Measurements from ENCODE around the gene NR0B1. TPM values are rescaled to one million over a fixed set of nuclear protein-coding genes. Genes with fewer than 3 reads are reported as not detected.

The NR0B1 gene
- total RNA-seq, 1 donor from 2014 or later = 3.2 TPM

GRCh38 chrX:30317308-30317707, 8.1 kb upstream of the NR0B1 start:
- DNase-seq (ENCODE audit: extremely low spot score in 2 of 2) = no peak
- no peaks in the 10 kb centered on the region for H3K9me3 ChIP-seq
- no peak overlapping the region for H3K4me3 ChIP-seq
- H3K4me1 ChIP-seq = no peaks in the 10 kb centered on the region
- TF ChIP-seq CTCF (IDR thresholded peaks at IDR 0.05) = no peak
- H3K36me3 ChIP-seq = no peaks in the 10 kb centered on the region
- intact Hi-C loops (cut with DNase I) = no loop called here
- H3K27ac ChIP-seq = no peak overlapping the region
- H3K27me3 ChIP-seq = no peaks in the 10 kb centered on the region

GRCh38 chrX:30313322-30313721, 4.1 kb upstream of the NR0B1 start:
- no peak for TF ChIP-seq POLR2AphosphoS5 (IDR thresholded peaks at IDR 0.05; ENCODE audit: insufficient read depth in 1 of 2, low read depth in 1 of 2)
- no peaks in the 10 kb centered on the region for H3K27me3 ChIP-seq
- no peaks in the 10 kb centered on the region for H3K36me3 ChIP-seq
- H3K4me1 ChIP-seq = no peaks in the 10 kb centered on the region
- no peak overlapping the region for H3K27ac ChIP-seq
- H3K4me3 ChIP-seq = no peak overlapping the region
- no peak for DNase-seq (ENCODE audit: extremely low spot score in 2 of 2)
- intact Hi-C loops (cut with DNase I) = no loop called here
- H3K9me3 ChIP-seq = no peaks in the 10 kb centered on the region

- H3K27me3 ChIP-seq = no peaks in the 10 kb centered on the region
- H3K4me3 ChIP-seq = no peak overlapping the region
- no peak overlapping the region for H3K27ac ChIP-seq
- H3K36me3 ChIP-seq = no peaks in the 10 kb centered on the region
- no peaks in the 10 kb centered on the region for H3K9me3 ChIP-seq
- H3K4me1 ChIP-seq = no peaks in the 10 kb centered on the region
- intact Hi-C loops (cut with DNase I) = no loop called here
- DNase-seq (ENCODE audit: extremely low spot score in 2 of 2) = no peak
- no peak for TF ChIP-seq CTCF (IDR thresholded peaks at IDR 0.05)
- no peak for TF ChIP-seq POLR2A (IDR thresholded peaks at IDR 0.05)
- no peak for TF ChIP-seq POLR2AphosphoS5 (IDR thresholded peaks at IDR 0.05; ENCODE audit: insufficient read depth in 1 of 2, low read depth in 1 of 2)
Observed at GRCh38 chrX:30312858-30313257, 3.7 kb upstream of the NR0B1 start.

- TF ChIP-seq POLR2AphosphoS5 (IDR thresholded peaks at IDR 0.05; ENCODE audit: insufficient read depth in 1 of 2, low read depth in 1 of 2) = no peak
- TF ChIP-seq POLR2A (IDR thresholded peaks at IDR 0.05) = no peak
Observed at GRCh38 chrX:30310429-30311206, 1.4 kb upstream of the NR0B1 start.

GRCh38 chrX:30308263-30309138, 689 bp downstream of the NR0B1 start:
- Histone ChIP-seq H3K9me3 (no peaks in the 10 kb centered on the region), H3K27ac (peak overlapping the region; percentile 68), H3K27me3 (no peaks in the 10 kb centered on the region), H3K4me3 (peak overlapping the region; percentile 30 to 45), H3K36me3 (no peaks in the 10 kb centered on the region), H3K4me1 (no peaks in the 10 kb centered on the region)
- no peak for TF ChIP-seq CTCF (IDR thresholded peaks at IDR 0.05)
- no peak for TF ChIP-seq POLR2AphosphoS5 (IDR thresholded peaks at IDR 0.05; ENCODE audit: insufficient read depth in 1 of 2, low read depth in 1 of 2)
- TF ChIP-seq POLR2A (IDR thresholded peaks at IDR 0.05) = no peak
- DNase-seq (ENCODE audit: extremely low spot score in 2 of 2) = no peak
- intact Hi-C loops (cut with DNase I) = no loop called here

More at GRCh38 chrX:30310429-30311206, 1.4 kb upstream of the NR0B1 start:
- Histone ChIP-seq H3K27me3 (no peaks in the 10 kb centered on the region), H3K9me3 (no peaks in the 10 kb centered on the region), H3K27ac (no peak overlapping the region), H3K36me3 (no peaks in the 10 kb centered on the region), H3K4me1 (no peaks in the 10 kb centered on the region), H3K4me3 (no peak overlapping the region)
- intact Hi-C loops (cut with DNase I) = no loop called here
- no peak for DNase-seq (ENCODE audit: extremely low spot score in 2 of 2)

Data from vagina (tissue), 2 donors.